Measurements from ENCODE around the gene EIF2S2. TPM values are rescaled to one million over a fixed set of nuclear protein-coding genes. Genes with fewer than 3 reads are reported as not detected.

EIF2S2 gene
- total RNA-seq, 1 experiment from 2014 or later, result 124 TPM

DNA sequence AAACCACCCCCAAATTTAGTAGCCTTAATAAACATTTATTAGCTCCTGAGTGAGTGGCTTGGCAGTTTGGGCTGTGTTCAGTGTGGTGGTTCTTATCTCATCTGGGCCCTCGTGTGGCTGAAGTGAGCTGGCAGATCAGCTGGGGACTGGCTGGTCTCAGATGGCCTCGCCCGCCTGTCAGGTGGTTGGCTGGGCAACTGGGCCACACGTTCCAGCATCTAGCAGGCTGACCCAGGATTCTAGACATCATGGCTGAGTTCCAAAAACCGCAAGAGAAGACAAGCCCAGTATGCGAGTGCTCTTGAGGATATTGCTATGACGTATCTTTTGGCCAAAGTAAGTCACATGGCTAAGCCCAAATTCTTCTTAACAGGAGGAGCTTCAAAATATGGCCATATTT, 28.9 kb downstream of the EIF2S2 start:
- Mint-ChIP-seq H3K4me1 (no peaks in the 10 kb centered on the region), H3K9me3 (no peaks in the 10 kb centered on the region), H3K27me3 (ENCODE audit: low read depth) (no peaks in the 10 kb centered on the region), H3K4me3 (no peak overlapping the region), H3K27ac (no peak overlapping the region), H3K36me3 (peaks cover 14% of the 10 kb centered on the region)
- ATAC-seq, result no peak
- DNase-seq (ENCODE audit: low spot score), result no peak
- TF ChIP-seq ATF6 (CRISPR knock-in tag; IDR thresholded peaks at IDR 0.05) (no peak), FOXK1 (CRISPR knock-in tag; IDR thresholded peaks at IDR 0.05) (no peak), GRHL2 (CRISPR knock-in tag; IDR thresholded peaks at IDR 0.05; ENCODE audit: insufficient replicate concordance, severe bottlenecking) (no peak), PREB (CRISPR knock-in tag; IDR thresholded peaks at IDR 0.05; ENCODE audit: borderline replicate concordance) (no peak), JUN (CRISPR knock-in tag; IDR thresholded peaks at IDR 0.05) (no peak), AR (CRISPR knock-in tag; IDR thresholded peaks at IDR 0.05) (no peak), USF2 (CRISPR knock-in tag; IDR thresholded peaks at IDR 0.05) (no peak), ZBTB43 (CRISPR knock-in tag; IDR thresholded peaks at IDR 0.05) (no peak), CBFB (CRISPR knock-in tag; IDR thresholded peaks at IDR 0.05; ENCODE audit: low read depth) (no peak), ZNF317 (CRISPR knock-in tag; IDR thresholded peaks at IDR 0.05; ENCODE audit: borderline replicate concordance, low read depth) (no peak), NR3C1 (CRISPR knock-in tag; conservative IDR thresholded peaks at IDR 0.05; ENCODE audit: low read depth) (no peak), ATF3 (CRISPR knock-in tag; conservative IDR thresholded peaks at IDR 0.05) (no peak), MYBL2 (CRISPR knock-in tag; IDR thresholded peaks at IDR 0.05) (no peak), ZNF416 (CRISPR knock-in tag; IDR thresholded peaks at IDR 0.05) (no peak), KAT7 (CRISPR knock-in tag; IDR thresholded peaks at IDR 0.05; ENCODE audit: borderline replicate concordance) (no peak), HMGXB4 (CRISPR knock-in tag; IDR thresholded peaks at IDR 0.05) (no peak)
- TF ChIP-seq, protein P1, sequence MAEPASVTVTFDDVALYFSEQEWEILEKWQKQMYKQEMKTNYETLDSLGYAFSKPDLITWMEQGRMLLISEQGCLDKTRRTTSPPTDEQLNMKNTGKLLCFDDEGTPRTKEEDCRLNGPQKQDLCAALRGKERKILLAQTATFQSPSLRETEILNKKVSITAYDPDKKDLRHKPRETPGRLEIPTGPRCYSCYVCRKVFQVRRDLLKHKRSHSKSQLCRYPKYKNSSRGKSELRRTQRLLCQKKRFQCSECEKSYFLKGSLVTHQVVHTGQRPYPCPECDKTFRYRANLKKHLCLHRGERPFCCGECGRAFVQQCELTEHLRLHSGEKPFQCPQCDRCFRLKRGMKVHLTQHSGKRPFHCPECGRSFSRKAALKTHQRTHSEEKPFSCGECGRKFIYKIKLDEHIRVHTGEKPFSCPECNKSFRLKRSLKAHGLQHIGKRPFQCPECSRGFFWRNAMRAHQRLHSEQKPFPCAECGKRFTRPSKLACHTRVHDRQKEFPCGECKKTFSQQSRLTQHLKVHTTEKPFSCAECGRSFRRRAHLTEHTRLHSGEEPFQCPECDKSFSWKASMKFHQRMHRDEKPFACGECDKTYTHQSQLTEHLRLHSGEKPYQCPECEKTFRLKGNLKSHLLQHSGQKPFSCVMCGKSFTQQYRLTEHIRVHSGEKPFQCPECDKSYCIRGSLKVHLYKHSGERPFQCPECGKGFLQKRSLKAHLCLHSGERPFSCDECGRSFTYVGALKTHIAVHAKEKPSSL (CRISPR knock-in tag; conservative IDR thresholded peaks at IDR 0.05), result no peak
- TF ChIP-seq, protein P2, sequence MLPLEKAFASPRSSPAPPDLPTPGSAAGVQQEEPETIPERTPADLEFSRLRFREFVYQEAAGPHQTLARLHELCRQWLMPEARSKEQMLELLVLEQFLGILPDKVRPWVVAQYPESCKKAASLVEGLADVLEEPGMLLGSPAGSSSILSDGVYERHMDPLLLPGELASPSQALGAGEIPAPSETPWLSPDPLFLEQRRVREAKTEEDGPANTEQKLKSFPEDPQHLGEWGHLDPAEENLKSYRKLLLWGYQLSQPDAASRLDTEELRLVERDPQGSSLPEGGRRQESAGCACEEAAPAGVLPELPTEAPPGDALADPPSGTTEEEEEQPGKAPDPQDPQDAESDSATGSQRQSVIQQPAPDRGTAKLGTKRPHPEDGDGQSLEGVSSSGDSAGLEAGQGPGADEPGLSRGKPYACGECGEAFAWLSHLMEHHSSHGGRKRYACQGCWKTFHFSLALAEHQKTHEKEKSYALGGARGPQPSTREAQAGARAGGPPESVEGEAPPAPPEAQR (CRISPR knock-in tag; IDR thresholded peaks at IDR 0.05), result no peak
- TF ChIP-seq, protein P3, sequence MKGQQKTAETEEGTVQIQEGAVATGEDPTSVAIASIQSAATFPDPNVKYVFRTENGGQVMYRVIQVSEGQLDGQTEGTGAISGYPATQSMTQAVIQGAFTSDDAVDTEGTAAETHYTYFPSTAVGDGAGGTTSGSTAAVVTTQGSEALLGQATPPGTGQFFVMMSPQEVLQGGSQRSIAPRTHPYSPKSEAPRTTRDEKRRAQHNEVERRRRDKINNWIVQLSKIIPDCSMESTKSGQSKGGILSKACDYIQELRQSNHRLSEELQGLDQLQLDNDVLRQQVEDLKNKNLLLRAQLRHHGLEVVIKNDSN (CRISPR knock-in tag; IDR thresholded peaks at IDR 0.05), result no peak
- CTCF ChIA-PET, result interaction anchor here (0.9 to 2.2 kb wide), 5 partner anchors 14 to 220 kb away, joined by 3 to 10 read pairs (median 5); no protein-coding TSS in a partner anchor
- POLR2A ChIA-PET, result interaction anchor here (1.3 kb wide), 1 partner anchor 29 kb away, joined by 4 read pairs; the partner anchor contains the start of gene EIF2S2

Data from WTC11 (cell line).